ENCODE data around the gene PRPF38A. TPM values are rescaled to one million over a fixed set of nuclear protein-coding genes. Genes with fewer than 3 reads are reported as not detected.
A peak's percentile ranks its signal among the peaks of the same experiment; 100 is the strongest.

PRPF38A gene
- total and polyA plus RNA-seq, 7 donors = 7.1 to 25.6 (median 16.2) TPM

DNA sequence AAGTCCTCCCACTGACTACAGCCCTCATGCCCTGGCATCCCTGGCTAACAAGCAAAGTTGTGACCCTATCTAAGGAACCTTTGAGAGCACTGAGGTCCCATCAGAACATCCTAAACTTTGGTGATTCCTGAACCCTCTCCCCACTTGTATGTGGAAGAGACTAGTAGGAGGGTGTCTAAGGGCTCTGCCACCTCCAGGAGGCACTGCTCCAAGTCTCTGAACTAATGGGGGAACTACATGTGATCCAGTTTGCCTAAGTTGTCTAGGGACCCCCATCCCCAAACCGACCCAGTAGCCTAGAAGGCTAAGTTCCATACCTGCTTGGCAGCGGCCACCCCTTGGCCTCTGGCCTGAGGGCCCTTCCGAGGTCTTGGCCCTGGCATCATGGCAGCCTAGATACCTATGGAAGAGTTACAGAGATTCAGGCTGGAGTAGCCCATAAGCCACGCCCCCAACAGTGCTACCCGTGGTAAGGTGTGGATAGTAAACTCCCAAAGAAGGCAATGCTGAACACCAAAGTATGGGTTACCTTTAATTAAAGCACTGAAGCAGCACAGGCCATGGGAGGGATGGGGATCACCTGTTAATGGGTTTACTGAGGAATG, 40.1 kb upstream of the PRPF38A start:
- 78 to 86% (median 79%) methylated on average over 5 of the region's 5 CpGs for WGBS, 3 donors
- no peaks in the 10 kb centered on the region for H3K9me3 ChIP-seq
- intact Hi-C loops (cut with DNase I) = no loop called here
- peak overlapping the region; percentile 81 for H3K4me3 ChIP-seq
- peaks cover 14% of the 10 kb centered on the region for H3K4me1 ChIP-seq
- TF ChIP-seq, protein P1, sequence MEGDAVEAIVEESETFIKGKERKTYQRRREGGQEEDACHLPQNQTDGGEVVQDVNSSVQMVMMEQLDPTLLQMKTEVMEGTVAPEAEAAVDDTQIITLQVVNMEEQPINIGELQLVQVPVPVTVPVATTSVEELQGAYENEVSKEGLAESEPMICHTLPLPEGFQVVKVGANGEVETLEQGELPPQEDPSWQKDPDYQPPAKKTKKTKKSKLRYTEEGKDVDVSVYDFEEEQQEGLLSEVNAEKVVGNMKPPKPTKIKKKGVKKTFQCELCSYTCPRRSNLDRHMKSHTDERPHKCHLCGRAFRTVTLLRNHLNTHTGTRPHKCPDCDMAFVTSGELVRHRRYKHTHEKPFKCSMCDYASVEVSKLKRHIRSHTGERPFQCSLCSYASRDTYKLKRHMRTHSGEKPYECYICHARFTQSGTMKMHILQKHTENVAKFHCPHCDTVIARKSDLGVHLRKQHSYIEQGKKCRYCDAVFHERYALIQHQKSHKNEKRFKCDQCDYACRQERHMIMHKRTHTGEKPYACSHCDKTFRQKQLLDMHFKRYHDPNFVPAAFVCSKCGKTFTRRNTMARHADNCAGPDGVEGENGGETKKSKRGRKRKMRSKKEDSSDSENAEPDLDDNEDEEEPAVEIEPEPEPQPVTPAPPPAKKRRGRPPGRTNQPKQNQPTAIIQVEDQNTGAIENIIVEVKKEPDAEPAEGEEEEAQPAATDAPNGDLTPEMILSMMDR (IDR thresholded peaks at IDR 0.05) = no peak
- H3K27ac ChIP-seq = peak overlapping the region; percentile 93
- H3K36me3 ChIP-seq (ENCODE audit: insufficient read depth in 1 of 2, low read depth in 1 of 2) = peaks cover 12 to 53% of the 10 kb centered on the region in 2 donors
- no peaks in the 10 kb centered on the region for H3K27me3 ChIP-seq (ENCODE audit: insufficient read depth in 3 of 3, low read length in 2 of 3)
- no peak for DNase-seq
- no peak for ATAC-seq

DNA sequence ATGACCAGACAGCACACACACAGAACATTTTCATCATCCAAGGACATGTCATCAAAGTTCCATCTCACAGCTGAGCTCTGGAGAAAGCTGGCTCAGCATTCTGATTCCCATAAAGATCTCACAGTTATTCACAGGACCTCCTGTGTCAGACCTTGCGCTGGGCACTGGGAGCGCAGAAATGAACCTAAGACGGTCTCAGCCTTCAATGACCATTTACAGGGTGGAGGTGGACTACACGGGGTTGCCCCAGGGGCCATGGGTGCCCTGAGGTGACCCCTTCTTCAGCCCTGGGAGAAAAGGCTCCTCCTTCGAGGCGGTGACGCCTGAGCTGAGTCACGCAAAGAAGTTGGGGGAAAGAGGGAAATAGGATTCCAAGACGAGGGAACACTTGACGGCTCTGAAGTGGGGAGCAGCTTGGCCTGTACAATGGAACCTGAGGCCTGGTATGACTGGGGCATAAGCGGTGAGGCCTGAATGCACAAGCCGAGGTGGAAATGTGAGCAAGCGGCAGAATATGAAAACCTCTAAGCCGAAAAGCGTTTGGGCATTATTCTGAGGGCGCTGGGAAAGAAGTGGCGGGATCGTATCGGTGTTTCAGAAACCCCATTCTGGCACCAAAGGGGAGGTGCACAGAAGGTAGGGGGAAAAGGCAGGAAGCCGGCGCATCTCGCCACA, 39.2 kb upstream of the PRPF38A start:
- TF ChIP-seq, protein P1 (IDR thresholded peaks at IDR 0.05) = no peak
- Histone ChIP-seq H3K9me3 (no peaks in the 10 kb centered on the region), H3K36me3 (ENCODE audit: insufficient read depth in 1 of 2, low read depth in 1 of 2) (peaks cover 5 to 44% of the 10 kb centered on the region in 2 donors), H3K4me3 (peak overlapping the region; percentile 81), H3K4me1 (peaks cover 14% of the 10 kb centered on the region), H3K27ac (peak overlapping the region; percentile 93), H3K27me3 (ENCODE audit: insufficient read depth in 3 of 3, low read length in 2 of 3) (no peaks in the 10 kb centered on the region)
- ATAC-seq (peak; percentile 26 to 57 (median 42)), DNase-seq (peak; percentile 67 to 83)
- intact Hi-C loops (cut with DNase I) = no loop called here
- WGBS, 3 donors = 7 to 8% (median 8%) methylated on average over 22 of the region's 22 CpGs

DNA sequence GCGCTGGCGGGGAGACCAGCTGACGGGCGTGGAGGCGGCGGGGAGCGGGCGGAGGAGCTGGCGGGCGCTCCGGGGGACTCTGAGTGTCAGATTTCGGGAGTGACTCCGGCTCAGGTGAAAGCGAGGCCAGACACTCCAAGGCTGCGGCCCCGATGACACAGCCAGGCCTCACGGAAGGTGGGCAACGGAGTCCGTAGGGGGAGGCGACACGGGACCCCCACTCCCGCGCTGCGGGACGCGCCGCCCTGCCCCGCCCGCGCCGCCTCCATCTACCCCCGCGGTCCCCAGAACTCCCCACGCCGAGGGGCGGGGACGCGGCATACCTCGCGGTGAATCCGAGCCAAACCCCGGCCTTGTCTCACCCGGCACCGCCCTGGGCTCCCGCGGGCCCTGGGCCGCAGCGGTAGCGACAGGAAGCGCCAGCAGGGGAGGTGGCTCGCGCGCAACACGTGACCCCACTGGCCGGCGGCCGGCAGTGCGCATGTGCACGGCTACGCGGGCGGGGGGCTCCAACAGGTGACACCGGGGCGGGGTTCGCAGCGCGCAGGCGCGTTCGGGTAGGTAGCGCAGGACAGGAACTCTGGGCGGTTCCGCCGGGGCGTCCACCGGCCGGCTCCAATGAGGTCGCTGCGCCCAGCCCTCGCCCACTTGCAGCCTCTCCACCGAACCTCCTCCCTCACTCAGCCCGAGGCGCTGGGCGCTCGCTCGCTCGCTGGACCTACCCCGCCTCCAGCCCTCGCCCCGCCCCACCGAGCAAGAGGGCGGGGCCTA, 38.5 kb upstream of the PRPF38A start, which contains the start of gene CC2D1B:
Gene CC2D1B, minus strand, starts transcription at position 460 of the 771 bp plus-strand sequence. CDS start 1,585 bp downstream, outside the sequence.
- H3K36me3 ChIP-seq (ENCODE audit: insufficient read depth in 1 of 2, low read depth in 1 of 2) = peaks cover 3 to 37% of the 10 kb centered on the region in 2 donors
- intact Hi-C loops (cut with DNase I) = loop anchor here in 1 of 2 donors (2.0 kb wide), 1 partner anchor 39 kb away; the partner anchor contains the start of genes ORC1 and PRPF38A
- no peaks in the 10 kb centered on the region for H3K9me3 ChIP-seq
- WGBS, 3 donors = 0% methylated on average over 68 to 92 of the region's 92 CpGs
- peak within 1 kb of the TSS; percentile 93 for H3K27ac ChIP-seq
- peak; percentile 91 to 92 (median 91) for ATAC-seq
- H3K4me3 ChIP-seq = peak within 1 kb of the TSS; percentile 81
- TF ChIP-seq, protein P1 (IDR thresholded peaks at IDR 0.05) = no peak
- no peaks in the 10 kb centered on the region for H3K27me3 ChIP-seq (ENCODE audit: insufficient read depth in 3 of 3, low read length in 2 of 3)
- peak; percentile 98 to 99 for DNase-seq
- peaks cover 14% of the 10 kb centered on the region for H3K4me1 ChIP-seq

DNA sequence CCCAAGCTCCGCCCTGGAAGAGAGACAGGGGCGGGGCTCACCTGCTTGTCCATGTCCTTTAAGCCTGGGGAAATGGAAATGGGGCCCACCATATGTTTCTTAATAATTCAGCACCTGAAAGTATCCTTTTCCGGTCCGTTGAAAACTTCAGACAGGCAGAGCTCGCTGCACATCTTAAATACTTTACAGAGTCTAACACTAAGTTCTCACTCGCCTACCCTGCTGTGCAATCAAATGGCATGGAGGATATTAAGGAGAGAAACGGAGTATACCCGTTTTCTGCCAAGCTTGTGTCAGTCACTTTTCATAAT, 37.9 kb upstream of the PRPF38A start:
- Histone ChIP-seq H3K36me3 (ENCODE audit: insufficient read depth in 1 of 2, low read depth in 1 of 2) (peaks cover 3 to 32% of the 10 kb centered on the region in 2 donors), H3K4me1 (peaks cover 14% of the 10 kb centered on the region), H3K9me3 (no peaks in the 10 kb centered on the region), H3K27me3 (ENCODE audit: insufficient read depth in 3 of 3, low read length in 2 of 3) (no peaks in the 10 kb centered on the region), H3K4me3 (peak overlapping the region; percentile 81), H3K27ac (peak overlapping the region; percentile 93)
- DNase-seq (no peak), ATAC-seq (no peak)
- intact Hi-C loops (cut with DNase I) = loop anchor here in 1 of 2 donors (2.0 kb wide), 1 partner anchor 38 kb away; the partner anchor contains the start of genes ORC1 and PRPF38A
- TF ChIP-seq, protein P1 (IDR thresholded peaks at IDR 0.05) = no peak
- WGBS, 3 donors = 16 to 21% (median 19%) methylated on average over 8 of the region's 8 CpGs
